GM18505 (cell line): ENCODE data around the gene CFAP97.
"Not testable (repeated sequence)": the region's sequence is repeated elsewhere in the genome, so short reads cannot be mapped to it uniquely, and the experiment has no call there.

Experiments
- ATAC-seq: cut with Tn5 transposase; IDR thresholded peaks from one replicate; pipeline ENCODE4 v1.9.1; 2021; ENCODE audit not compliant: unreplicated experiment
- POLR2A ChIP-seq: IDR thresholded peaks from 4 replicates; pipeline ENCODE4 v1.6.1; 2011; ENCODE audit warnings: borderline replicate concordance; ENCODE audit not compliant: insufficient read depth, insufficient read length; ENCODE audit errors: extremely low read depth

CFAP97 gene

DNA sequence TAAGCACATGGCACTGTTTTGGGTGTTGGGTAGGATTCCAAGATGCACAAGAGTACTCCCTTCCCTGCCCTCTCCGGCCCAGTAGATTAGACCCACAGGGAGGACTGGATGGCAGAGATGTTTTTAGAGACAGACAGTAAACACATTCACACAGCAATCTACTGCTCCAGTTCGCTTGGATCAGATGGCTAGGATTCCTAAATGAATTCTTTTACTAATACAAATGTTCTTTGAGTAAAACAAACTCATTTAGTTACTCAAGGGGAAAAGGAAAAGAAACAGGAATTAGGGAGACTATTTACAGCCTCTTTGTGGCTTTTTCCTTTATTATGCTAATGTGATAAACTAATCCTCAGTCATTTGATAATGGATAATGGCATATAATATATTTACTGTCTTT is 11.5 kb upstream of the CFAP97 start:
- TF ChIP-seq POLR2A: no peak
- no peak for ATAC-seq

DNA sequence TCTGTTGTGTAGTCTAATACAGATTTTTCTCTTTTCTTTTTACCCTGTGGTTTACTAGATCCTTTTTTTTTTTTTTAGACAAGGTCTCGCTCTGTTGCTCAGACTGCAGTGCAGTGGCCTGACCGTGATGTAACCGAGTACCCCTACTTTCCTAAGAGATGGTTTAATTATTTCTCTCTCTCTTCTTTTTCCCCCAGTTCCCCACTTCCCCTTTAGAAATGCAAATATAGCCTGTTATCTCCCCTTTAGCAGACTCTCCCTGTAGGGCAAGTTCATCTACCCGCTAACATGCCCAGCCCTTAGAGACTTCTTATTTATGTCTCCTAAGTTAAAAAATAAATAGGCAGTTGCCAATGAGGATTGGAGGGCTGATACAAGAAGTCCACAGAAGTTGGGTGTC is 10.1 kb upstream of the CFAP97 start:
- peak; percentile 43 for ATAC-seq

DNA sequence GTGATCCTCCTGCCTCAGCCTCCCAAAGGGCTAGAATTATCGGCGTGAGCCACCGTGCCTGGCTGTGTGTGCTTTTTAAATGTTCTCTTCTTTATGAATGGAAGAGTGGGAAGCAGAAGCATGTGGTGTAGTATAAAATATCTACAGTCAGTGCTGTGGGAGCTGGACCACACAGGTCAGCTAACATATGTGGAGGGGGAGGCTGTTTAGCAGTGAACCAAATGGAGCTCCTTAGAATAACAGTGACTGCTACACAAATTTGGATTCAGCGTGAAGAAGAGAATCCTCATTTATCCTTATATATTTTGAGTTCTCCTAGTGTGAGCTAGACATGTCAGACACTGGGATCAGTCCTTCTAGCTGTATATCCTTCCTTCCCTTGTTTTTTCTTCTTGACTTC is 8.8 kb upstream of the CFAP97 start:
- TF ChIP-seq POLR2A: peak; percentile 14
- ATAC-seq: no peak

More for the DNA sequence above, 10.1 kb upstream of the CFAP97 start:
- no peak for TF ChIP-seq POLR2A

DNA sequence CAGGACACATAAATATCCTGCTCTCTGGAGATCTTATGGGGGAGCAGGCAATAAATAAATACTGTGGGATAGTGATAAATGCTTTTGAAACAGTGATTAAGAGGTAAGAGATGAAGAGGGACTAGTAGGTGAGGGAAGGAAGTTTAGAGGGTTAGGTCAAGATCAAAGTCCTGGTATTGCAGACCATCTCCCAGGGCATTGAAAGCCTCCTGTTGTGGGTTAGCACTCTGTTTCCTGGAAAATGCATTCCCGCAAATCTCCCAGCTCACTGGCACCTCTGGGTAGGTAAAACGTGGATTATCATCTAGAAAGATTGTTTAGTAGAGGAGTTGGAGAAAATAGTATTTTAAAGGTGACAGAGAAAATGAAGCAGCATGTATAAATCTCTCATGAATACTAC is 7.8 kb upstream of the CFAP97 start:
- TF ChIP-seq POLR2A: no peak
- ATAC-seq: no peak

DNA sequence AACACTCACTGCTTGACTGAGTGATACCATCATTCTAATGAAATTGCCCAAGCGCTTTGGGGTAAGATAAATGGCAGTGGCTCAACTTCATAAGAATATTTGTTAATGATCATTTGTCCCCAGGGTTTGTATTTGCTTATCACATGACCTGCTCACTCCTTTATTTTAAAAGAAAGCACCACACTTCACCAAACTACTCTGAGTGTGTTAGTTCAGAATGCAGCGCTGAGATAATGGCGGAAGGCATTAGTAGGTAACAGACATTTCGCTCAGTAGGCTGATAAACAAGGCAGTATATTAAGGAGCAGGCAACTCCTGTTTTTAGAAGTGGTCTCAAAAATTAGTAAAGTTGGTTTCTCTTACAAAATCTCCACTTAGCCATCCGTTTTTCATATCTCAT is 7.2 kb upstream of the CFAP97 start:
- no peak for TF ChIP-seq POLR2A
- no peak for ATAC-seq

DNA sequence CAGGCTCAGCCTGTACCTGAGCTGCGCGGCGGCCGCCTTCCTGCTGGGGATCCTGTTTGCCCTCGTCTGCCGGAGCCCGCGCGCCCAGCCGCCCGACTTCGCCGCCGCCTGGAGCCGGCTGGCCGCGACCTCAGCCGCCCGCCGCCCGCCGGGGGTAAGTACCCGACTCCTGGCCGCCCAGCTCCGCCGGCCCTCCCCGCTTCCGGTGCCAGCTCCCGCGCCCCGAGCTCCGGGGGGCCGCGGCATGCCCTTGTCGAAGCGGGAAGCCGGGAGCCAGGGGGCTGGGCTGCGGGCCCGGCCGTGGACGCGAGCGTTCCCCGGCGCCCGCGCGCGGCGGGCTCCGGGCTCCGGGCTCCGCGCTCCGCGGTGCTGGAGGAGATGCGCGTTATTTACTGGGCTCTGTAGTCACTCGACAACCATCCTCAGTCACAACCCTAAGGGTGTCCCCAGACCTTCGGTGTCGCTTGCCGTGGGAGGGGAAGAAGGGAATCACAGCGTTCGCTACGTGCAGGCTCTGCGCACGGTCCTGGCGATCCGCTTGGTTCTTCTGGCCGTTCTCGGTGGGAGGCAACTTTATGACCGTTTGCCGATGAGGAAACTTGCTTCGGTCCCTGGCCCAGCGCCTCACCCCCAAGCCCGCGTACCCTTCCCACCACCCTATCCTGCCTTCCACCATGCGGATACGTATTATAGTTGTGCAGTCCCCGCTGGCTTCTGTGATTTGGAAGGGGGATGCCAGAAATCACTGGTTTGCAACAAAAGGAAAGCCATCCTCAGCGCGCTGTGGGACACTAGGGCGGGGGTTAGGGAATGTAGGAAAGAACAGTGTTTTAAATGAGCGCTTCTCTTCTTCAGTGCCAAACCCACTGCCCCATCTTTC is 6.5 kb upstream of the CFAP97 start:
- TF ChIP-seq POLR2A: no peak
- peak; percentile 4 for ATAC-seq

DNA sequence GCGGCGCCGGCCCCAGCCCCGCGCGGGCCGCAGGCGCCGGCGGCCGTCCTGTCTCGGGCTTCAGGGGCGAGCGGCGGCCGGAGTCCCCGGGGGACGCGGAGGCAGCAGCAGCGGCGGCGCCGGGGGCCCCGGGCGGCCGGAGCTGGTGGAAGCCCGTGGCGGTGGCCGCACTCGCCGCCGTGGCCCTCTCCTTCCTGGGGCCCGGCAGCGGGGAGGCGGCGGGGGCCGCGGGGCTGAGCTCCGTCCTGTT is 6.0 kb upstream of the CFAP97 start:
- ATAC-seq: peak; percentile 13

DNA sequence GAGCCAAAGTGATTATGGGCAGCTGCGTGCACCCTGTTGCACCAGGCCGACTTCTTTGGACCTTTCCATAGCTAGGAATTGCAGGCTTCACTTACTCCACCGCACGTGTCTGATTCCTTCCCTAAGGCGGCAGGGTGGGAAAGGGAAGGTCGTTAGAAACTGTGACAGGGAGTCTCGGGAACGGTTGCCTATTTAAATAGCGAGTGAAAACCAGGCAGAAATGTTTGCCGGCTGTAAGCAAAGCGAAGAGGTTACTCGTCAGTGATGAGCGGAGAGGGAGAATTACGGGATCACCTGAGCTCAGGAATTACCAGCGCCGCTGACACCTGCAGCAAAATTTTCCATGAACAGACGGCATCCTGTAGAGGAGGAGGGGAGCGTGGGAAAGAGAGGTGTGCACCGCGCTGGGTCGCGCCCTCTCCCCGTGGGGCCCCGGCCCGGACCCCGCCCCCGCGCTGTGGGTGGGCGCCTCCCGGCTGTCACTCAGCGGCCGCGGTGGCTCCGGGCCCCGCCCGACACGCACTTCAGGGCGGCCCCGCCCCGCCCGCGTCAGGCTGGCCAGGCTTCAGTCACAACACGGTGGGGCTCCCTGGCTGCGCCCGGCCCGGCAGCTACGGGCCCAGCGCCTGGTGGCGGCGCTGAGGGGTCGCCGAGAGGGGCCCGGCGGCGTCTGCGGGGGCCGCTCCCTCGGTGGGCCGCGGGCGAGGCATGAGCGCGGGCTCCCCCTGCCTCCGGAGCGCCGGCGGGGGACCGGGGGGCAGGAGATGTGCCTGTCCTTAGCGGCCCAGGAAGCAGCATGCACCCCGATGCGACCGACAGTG is 5.4 kb upstream of the CFAP97 start, which contains the start of gene SNX25:
Gene SNX25, plus strand, starts transcription at position 568 of the 821 bp plus-strand sequence. Its CDS starts 229 bp downstream, at position 797.
- ATAC-seq: peak; percentile 80
- peak; percentile 86 for TF ChIP-seq POLR2A

DNA sequence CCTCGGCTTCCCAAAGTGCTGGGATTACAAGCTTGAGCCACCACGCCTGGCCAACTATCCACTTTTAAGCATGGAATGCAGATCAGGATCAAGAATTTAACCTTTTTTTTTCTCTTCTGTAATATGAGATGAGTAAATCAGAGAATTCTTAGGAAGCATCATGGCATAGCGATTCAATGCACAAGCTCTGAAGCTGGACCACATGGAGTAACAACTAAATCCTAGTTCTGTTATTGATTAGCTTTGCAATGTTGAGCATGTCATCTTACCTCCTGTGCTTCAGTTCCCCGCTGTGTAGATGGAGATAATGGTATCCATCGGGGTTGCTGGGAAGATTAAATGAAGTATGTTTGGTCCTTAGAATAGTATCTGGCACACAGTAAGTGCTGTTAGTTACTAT is 3.7 kb upstream of the CFAP97 start:
- ATAC-seq: no peak
- TF ChIP-seq POLR2A: no peak

DNA sequence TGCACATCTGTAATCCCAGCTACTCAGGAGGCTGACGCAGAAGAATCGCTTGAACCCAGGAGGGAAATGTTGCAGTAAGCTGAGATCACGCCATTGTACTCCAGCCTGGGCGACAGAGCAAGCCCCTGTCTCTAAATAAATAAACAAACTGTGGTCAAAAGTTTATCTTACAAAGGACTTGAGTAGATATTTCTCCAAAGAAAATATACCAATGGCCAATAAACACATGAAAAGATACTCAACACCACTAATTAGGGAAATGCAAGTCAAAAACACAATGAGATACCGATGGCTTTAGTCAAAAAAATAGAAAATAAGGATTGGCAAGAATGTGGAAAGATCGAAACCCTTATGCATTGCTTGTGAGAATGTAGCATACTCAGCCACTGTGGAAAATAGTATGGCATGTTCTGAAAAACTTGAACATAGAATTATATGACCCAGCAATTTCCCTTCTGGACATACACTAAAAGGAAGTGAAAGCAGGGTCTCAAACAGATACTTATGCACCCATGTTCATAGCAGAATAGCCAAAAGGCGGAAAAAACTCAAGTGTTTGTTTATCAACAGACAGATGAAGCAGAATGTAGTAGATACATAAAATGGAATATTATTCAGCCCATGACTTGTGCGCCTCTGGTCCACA is 2.0 kb upstream of the CFAP97 start:
- no peak for ATAC-seq
- no peak for TF ChIP-seq POLR2A

DNA sequence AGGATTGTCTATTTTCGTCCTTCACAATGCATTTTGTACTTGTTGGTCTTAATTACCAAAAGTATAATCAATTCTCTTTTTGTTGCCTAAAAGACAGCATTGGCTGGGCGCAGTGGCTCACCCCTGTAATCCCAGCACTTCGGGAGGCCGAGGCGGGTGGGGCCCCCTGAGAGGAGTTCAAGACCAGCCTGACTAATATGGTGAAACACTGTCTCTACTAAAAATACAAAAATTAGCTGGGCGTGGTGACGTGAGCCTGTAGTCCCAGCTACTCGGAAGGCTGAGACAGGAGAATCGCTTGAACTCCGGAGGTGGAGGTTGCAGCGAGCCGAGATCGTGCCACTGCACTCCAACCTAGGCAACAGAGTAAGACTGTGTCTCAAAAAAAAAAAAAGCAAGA is 1.3 kb upstream of the CFAP97 start:
- TF ChIP-seq POLR2A: peak; percentile 40
- not testable (repeated sequence) for ATAC-seq

DNA sequence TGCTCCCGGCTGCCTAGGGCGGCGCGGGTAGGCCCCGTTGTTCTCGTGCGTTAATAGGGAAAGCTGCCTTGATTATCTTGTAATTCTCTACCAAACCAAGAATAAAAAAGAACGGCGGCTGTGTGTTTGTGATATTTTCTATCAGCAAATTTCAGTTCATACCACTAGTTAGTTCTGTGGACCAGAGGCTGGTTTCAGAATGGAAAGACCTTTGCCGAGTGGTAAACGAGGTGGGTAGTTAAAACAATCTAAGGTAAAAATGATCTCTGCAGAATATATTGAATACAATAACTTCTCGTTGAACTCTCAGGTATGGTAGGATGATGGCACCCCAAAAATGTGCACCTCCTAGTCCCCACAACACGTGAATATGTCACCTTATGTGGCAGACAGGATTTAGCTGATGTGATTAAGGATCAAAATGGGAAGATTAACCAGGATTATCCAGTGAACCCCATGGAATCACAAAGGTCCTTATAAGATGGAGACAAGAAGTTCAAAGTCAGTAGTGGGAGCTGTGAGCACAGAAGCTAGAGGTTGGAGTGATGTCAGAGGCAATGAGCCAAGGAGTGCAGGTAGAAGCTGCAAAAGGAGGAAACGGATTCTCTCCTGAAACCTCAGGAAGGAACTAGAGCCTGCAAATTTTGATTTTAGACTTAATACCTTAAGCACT is 574 bp upstream of the CFAP97 start:
- ATAC-seq: no peak
- no peak for TF ChIP-seq POLR2A

DNA sequence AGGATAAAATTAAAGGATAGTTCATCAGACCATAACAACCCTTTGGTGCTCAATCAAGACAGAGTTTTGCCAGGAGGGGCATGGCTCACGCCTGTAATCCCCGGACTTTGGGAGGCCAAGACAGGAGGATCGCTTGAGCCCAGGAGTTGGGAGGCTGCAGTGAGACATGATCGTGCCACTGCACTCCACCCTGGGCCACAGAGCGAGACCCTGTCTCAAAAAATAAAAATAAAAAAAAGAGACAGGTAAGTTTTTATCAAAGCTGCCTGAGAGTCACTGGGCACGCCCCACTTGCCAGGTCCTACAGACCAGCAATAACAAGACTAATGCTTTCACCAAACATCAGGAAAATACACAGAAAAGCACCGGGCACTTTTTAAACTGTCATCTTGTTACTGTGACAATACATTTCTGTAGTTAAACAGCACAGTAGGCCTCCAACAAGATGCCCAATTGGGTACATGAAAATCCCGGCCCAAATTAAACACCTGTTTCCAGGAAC is 765 bp downstream of the CFAP97 start:
- no peak for TF ChIP-seq POLR2A
- ATAC-seq: no peak
